SK-N-SH (cell line): Measurements from ENCODE around the gene ZNF503. TPM values are rescaled to one million over a fixed set of nuclear protein-coding genes. Genes with fewer than 3 reads are reported as not detected.

ENCODE experiments used
- CTCF ChIA-PET: fragments of 300-600, 350-600 bp; formaldehyde crosslinking; extraction: SDS; loops from one replicate; lab custom pipeline; 2021; lab: Yijun Ruan, JAX
- POLR2A ChIA-PET: fragments of 350-600 bp; sonication (Branson Sonifier 250); formaldehyde crosslinking; extraction: SDS; loops from one replicate; lab custom pipeline; 2020; ENCODE audit warnings: antibody characterized with exemption, inconsistent platforms; lab: Yijun Ruan, JAX
- DNase-seq: peaks from one replicate; pipeline ENCODE4 v3.0.0; 2012
- H2AFZ ChIP-seq: fragments of 200-600 bp; sonication (generic); 2 replicates; pipeline ENCODE4 v1.8.1; 2016; ENCODE audit warnings: antibody characterized with exemption, mild to moderate bottlenecking, low read depth
- H3F3A ChIP-seq: fragments of 200-600 bp; sonication (generic); replicated peaks from 2 replicates; pipeline ENCODE3; 2016; ENCODE audit warnings: antibody characterized with exemption, mild to moderate bottlenecking; ENCODE audit not compliant: insufficient read depth
- H3K27ac ChIP-seq, 2 experiments: fragments of 200-500 bp in 1 of 2; fragments of 200-600 bp in 1 of 2; sonication (Bioruptor generic) in 1 of 2; sonication (generic), shearing (Covaris generic) in 1 of 2; 2 replicates each; pipeline versions ENCODE4 v1.5.1 to v1.6.1; 2014 to 2016; ENCODE audit warnings: low read depth in 2 of 2, inconsistent platforms in 1 of 2, low read length in 1 of 2, mild to moderate bottlenecking in 1 of 2, mixed read lengths in 1 of 2
- H3K27me3 ChIP-seq: fragments of 200-600 bp; sonication (generic), shearing (Covaris generic); 2 replicates; pipeline ENCODE4 v1.6.1; 2016; ENCODE audit warnings: mixed run types; ENCODE audit not compliant: insufficient read depth
- H3K36me3 ChIP-seq, 2 experiments: fragments of 200-500 bp in 1 of 2; fragments of 200-600 bp in 1 of 2; sonication (Bioruptor generic) in 1 of 2; sonication (generic) in 1 of 2; replicated peaks in 1 of 2; 2 replicates each; pipeline versions ENCODE3 to v1.5.1; 2014 to 2016; ENCODE audit warnings: low read length in 1 of 2, mild to moderate bottlenecking in 1 of 2; ENCODE audit not compliant: insufficient read depth in 2 of 2, control insufficient read depth in 1 of 2
- H3K4me1 ChIP-seq, 2 experiments: fragments of 200-500 bp in 1 of 2; fragments of 200-600 bp in 1 of 2; sonication (Bioruptor generic) in 1 of 2; sonication (generic), shearing (Covaris generic) in 1 of 2; 2 replicates each; pipeline versions ENCODE4 v1.5.1 to v1.6.1; 2014 to 2016; ENCODE audit warnings: low read depth in 1 of 2, low read length in 1 of 2, mixed run types in 1 of 2; ENCODE audit not compliant: insufficient read depth in 2 of 2, control insufficient read depth in 1 of 2
- H3K4me2 ChIP-seq: fragments of 200-600 bp; sonication (generic), shearing (Covaris generic); 2 replicates; pipeline ENCODE4 v1.6.1; 2017; ENCODE audit warnings: mixed run types
- H3K4me3 ChIP-seq, 2 experiments: fragments of 200-500 bp in 1 of 2; fragments of 200-600 bp in 1 of 2; sonication (Bioruptor generic) in 1 of 2; sonication (generic), shearing (Covaris generic) in 1 of 2; 2 replicates each; pipeline versions ENCODE4 v1.5.1 to v1.8.1; 2014 to 2016; ENCODE audit warnings: low read depth in 2 of 2, inconsistent platforms in 1 of 2, low read length in 1 of 2, mild to moderate bottlenecking in 1 of 2, mixed read lengths in 1 of 2, moderate library complexity in 1 of 2
- H3K79me2 ChIP-seq: fragments of 200-600 bp; sonication (generic); 2 replicates; pipeline ENCODE4 v1.8.1; 2017; ENCODE audit warnings: mild to moderate bottlenecking; ENCODE audit not compliant: insufficient read depth
- H3K9ac ChIP-seq: fragments of 200-600 bp; sonication (generic); 2 replicates; pipeline ENCODE4 v1.6.1; 2017; ENCODE audit warnings: mixed run types
- H3K9me2 ChIP-seq: fragments of 200-600 bp; sonication (generic); 2 replicates; pipeline ENCODE4 v1.6.1; 2017; ENCODE audit warnings: mixed run types
- H3K9me3 ChIP-seq: fragments of 200-600 bp; sonication (generic); 2 replicates; pipeline ENCODE4 v1.6.1; 2017; ENCODE audit warnings: mixed run types, mild to moderate bottlenecking, moderate library complexity
- H4K20me1 ChIP-seq: fragments of 200-600 bp; sonication (generic); 2 replicates; pipeline ENCODE4 v1.6.1; 2017; ENCODE audit warnings: mild to moderate bottlenecking, mixed run types; ENCODE audit not compliant: insufficient read depth
- CHD2 ChIP-seq: fragments of 150-350 bp; IDR thresholded peaks from 2 replicates; pipeline ENCODE4 v1.6.1; 2018; ENCODE audit warnings: low read length; ENCODE audit not compliant: partially characterized antibody
- CTCF ChIP-seq: fragments of 200-600 bp; sonication (generic); IDR thresholded peaks from 2 replicates; pipeline ENCODE4 v1.6.1; 2017; ENCODE audit warnings: antibody characterized with exemption, mild to moderate bottlenecking, moderate library complexity
- EP300 ChIP-seq, 2 experiments: IDR thresholded peaks; 2 replicates each; pipeline versions ENCODE4 v1.4.0 to v1.6.1; 2012; ENCODE audit warnings: borderline replicate concordance in 1 of 2, low read depth in 1 of 2, low read length in 1 of 2
- FOSL2 ChIP-seq: IDR thresholded peaks from 2 replicates; pipeline ENCODE4 v1.4.0; 2012; ENCODE audit warnings: low read depth, mild to moderate bottlenecking, moderate library complexity, borderline replicate concordance
- FOXM1 ChIP-seq: IDR thresholded peaks from 2 replicates; pipeline ENCODE4 v1.4.0; 2012; ENCODE audit warnings: low read depth, mild to moderate bottlenecking
- GATA2 ChIP-seq: sonication (generic); formaldehyde crosslinking; IDR thresholded peaks from 2 replicates; pipeline ENCODE4 v1.5.0; 2020; ENCODE audit warnings: mild to moderate bottlenecking, missing genetic modification reagents
- MEF2A ChIP-seq: IDR thresholded peaks from 2 replicates; pipeline ENCODE4 v1.4.0; 2012; ENCODE audit warnings: low read depth, borderline replicate concordance
- MXI1 ChIP-seq: IDR thresholded peaks from 2 replicates; pipeline ENCODE4 v1.6.1; 2012; ENCODE audit warnings: mild to moderate bottlenecking, low read depth, low read length, improper control_type of control experiment
- NFIC ChIP-seq: IDR thresholded peaks from 2 replicates; pipeline ENCODE4 v1.4.0; 2012; ENCODE audit warnings: borderline replicate concordance
- POLR2AphosphoS5 ChIP-seq: IDR thresholded peaks from 2 replicates; pipeline ENCODE4 v1.6.1; 2012; ENCODE audit warnings: low read depth, low read length
- RCOR1 ChIP-seq: fragments of 150-350 bp; IDR thresholded peaks from 2 replicates; pipeline ENCODE4 v1.6.1; 2017; ENCODE audit warnings: antibody characterized with exemption, low read length
- REST ChIP-seq: IDR thresholded peaks from 2 replicates; pipeline ENCODE4 v1.6.1; 2012; ENCODE audit warnings: mild to moderate bottlenecking, low read depth, low read length, moderate library complexity
- RFX5 ChIP-seq: IDR thresholded peaks from 2 replicates; pipeline ENCODE4 v1.6.1; 2012; ENCODE audit warnings: mild to moderate bottlenecking, improper control_type of control experiment, low read length
- SIN3A ChIP-seq: IDR thresholded peaks from 2 replicates; pipeline ENCODE4 v1.6.1; 2012; ENCODE audit warnings: low read depth, mild to moderate bottlenecking, low read length, moderate library complexity, borderline replicate concordance
- SMC3 ChIP-seq: IDR thresholded peaks from 2 replicates; pipeline ENCODE4 v1.6.1; 2012; ENCODE audit warnings: low read depth, low read length, improper control_type of control experiment
- TCF12 ChIP-seq: IDR thresholded peaks from 2 replicates; pipeline ENCODE4 v1.4.0; 2012
- USF2 ChIP-seq: fragments of 150-350 bp; IDR thresholded peaks from 2 replicates; pipeline ENCODE4 v1.6.1; 2017; ENCODE audit warnings: antibody characterized with exemption, low read length, low read depth, borderline replicate concordance
- YY1 ChIP-seq: IDR thresholded peaks from 2 replicates; pipeline ENCODE4 v1.4.0; 2012; ENCODE audit warnings: low read depth, mild to moderate bottlenecking
- ZBTB33 ChIP-seq: IDR thresholded peaks from 2 replicates; pipeline ENCODE4 v1.4.0; 2012; ENCODE audit warnings: low read depth, borderline replicate concordance
- WGBS: methylation state at CpG from one replicate; pipeline ENCODE4 v1.1.6; 2017; ENCODE audit warnings: low lambda C conversion rate; 5-methylcytosine and 5-hydroxymethylcytosine counted together
- polyA plus RNA-seq, 3 experiments: library from polyadenylated mRNA; depleted of rRNA; stranded (reverse); fragments of >200 nt; gene quantifications; 2 replicates each; pipeline ENCODE4 v1.2.3, GENCODE V29; 2012

Gene ZNF503
- polyA plus RNA-seq, 1 of the 3 experiments (the other 2 are of a cell fraction): 5.9 TPM

GRCh38 chr10:75449382-75450074 is 48.0 kb upstream of the ZNF503 start (continued):
- TF ChIP-seq TCF12 (no peak), CHD2 (no peak), RCOR1 (no peak), YY1 (no peak), GATA2 (CRISPR knock-in tag) (no peak)

GRCh38 chr10:75448166-75448565 is 46.6 kb upstream of the ZNF503 start:
- ChIA-PET CTCF (interaction anchor here (1.1 kb wide), 1 partner anchor 10 kb away, joined by 3 read pairs; no protein-coding TSS in a partner anchor), POLR2A (interaction anchor here (0.6 kb wide), 1 partner anchor 1176 kb away, joined by 4 read pairs; no protein-coding TSS in a partner anchor)
- Histone ChIP-seq H3K36me3 (no peaks in the 10 kb centered on the region), H4K20me1 (no peaks in the 10 kb centered on the region), H3K27me3 (no peaks in the 10 kb centered on the region), H3F3A (no peaks in the 10 kb centered on the region), H2AFZ (no peak overlapping the region), H3K79me2 (no peaks in the 10 kb centered on the region), H3K9ac (no peak overlapping the region), H3K27ac (no peak overlapping the region), H3K4me1 (no peaks in the 10 kb centered on the region)
- DNase-seq: no peak
- TF ChIP-seq POLR2AphosphoS5: no peak
- no peak for TF ChIP-seq EP300 (IDR thresholded peaks at IDR 0.05; ENCODE audit: borderline replicate concordance in 1 of 2, low read depth in 1 of 2, low read length in 1 of 2)
- no peak for TF ChIP-seq USF2
- TF ChIP-seq ZBTB33: no peak
- TF ChIP-seq RFX5: no peak
- TF ChIP-seq NFIC: no peak
- TF ChIP-seq FOXM1: no peak
- TF ChIP-seq SMC3: no peak
- no peak for TF ChIP-seq REST
- no peak for TF ChIP-seq FOSL2
- no peak for TF ChIP-seq RCOR1
- no peak for TF ChIP-seq MEF2A
- TF ChIP-seq MXI1: no peak
- TF ChIP-seq SIN3A: no peak
- no peak for TF ChIP-seq CHD2
- no peak for TF ChIP-seq CTCF
- TF ChIP-seq, all 33 proteins: peak for 0
- Histone ChIP-seq H3K4me3 (no peak overlapping the region), H3K9me2 (no peaks in the 10 kb centered on the region), H3K9me3 (peaks cover 2% of the 10 kb centered on the region; the same call in 1 of the 2 replicates), H3K4me2 (no peak overlapping the region)
- 61% methylated on average over 2 of the region's 2 CpGs for WGBS
